GM18507 (cell line): ENCODE data around the gene MUC5B.
"Not testable (repeated sequence)": the region's sequence is repeated elsewhere in the genome, so short reads cannot be mapped to it uniquely, and the experiment has no call there.

ENCODE experiments used
- DNase-seq: peaks from one replicate; pipeline ENCODE4 v3.0.0; 2011; ENCODE audit warnings: low read depth; ENCODE audit not compliant: insufficient read length; ENCODE audit errors: extremely low spot score
- FAIRE-seq: peaks from 2 replicates; lab custom pipeline; 2011; peaks lifted over from hg19 to GRCh38; lab: Jason Lieb, UNC

MUC5B gene

GRCh38 chr11:1202154-1202775, 20.6 kb upstream of the MUC5B start:
- FAIRE-seq = no peak
- no peak for DNase-seq

GRCh38 chr11:1202776-1203504, 19.9 kb upstream of the MUC5B start:
- FAIRE-seq (peak; percentile 63), DNase-seq (peak; percentile 73)

GRCh38 chr11:1203505-1204271, 19.2 kb upstream of the MUC5B start:
- DNase-seq = no peak
- FAIRE-seq = no peak

GRCh38 chr11:1204381-1205101, 18.3 kb upstream of the MUC5B start:
- DNase-seq (no peak), FAIRE-seq (no peak)

GRCh38 chr11:1205121-1205986, 17.5 kb upstream of the MUC5B start:
- FAIRE-seq = no peak
- DNase-seq = no peak

- no peak for FAIRE-seq
These were observed 16.9 kb upstream of the MUC5B start for GRCh38 chr11:1205987-1206331.

GRCh38 chr11:1206391-1207271, 16.2 kb upstream of the MUC5B start:
- DNase-seq (no peak), FAIRE-seq (no peak)

More at GRCh38 chr11:1205987-1206331, 16.9 kb upstream of the MUC5B start:
- DNase-seq = no peak

GRCh38 chr11:1207401-1208143, 15.3 kb upstream of the MUC5B start:
- no peak for FAIRE-seq

GRCh38 chr11:1208144-1208393, 14.8 kb upstream of the MUC5B start:
- DNase-seq (no peak), FAIRE-seq (no peak)

More at GRCh38 chr11:1207401-1208143, 15.3 kb upstream of the MUC5B start:
- DNase-seq = no peak

- DNase-seq = no peak
- FAIRE-seq = no peak
These were observed 14.2 kb upstream of the MUC5B start for GRCh38 chr11:1208394-1209261.

GRCh38 chr11:1209371-1210057, 13.4 kb upstream of the MUC5B start:
- DNase-seq = no peak
- FAIRE-seq = no peak

GRCh38 chr11:1211838-1212237, 11.0 kb upstream of the MUC5B start:
- FAIRE-seq = no peak
- no peak for DNase-seq

GRCh38 chr11:1215826-1216225, 7.0 kb upstream of the MUC5B start:
- FAIRE-seq, DNase-seq: not testable (repeated sequence)

GRCh38 chr11:1217151-1217550, 5.7 kb upstream of the MUC5B start:
- no peak for FAIRE-seq

GRCh38 chr11:1218256-1218787, 4.5 kb upstream of the MUC5B start:
- no peak for FAIRE-seq
- DNase-seq = no peak

More at GRCh38 chr11:1217151-1217550, 5.7 kb upstream of the MUC5B start:
- no peak for DNase-seq
